Muscle layer of colon (tissue), 2 donors: Measurements from ENCODE around the gene FMNL2.
A peak's percentile ranks its signal among the peaks of the same experiment; 100 is the strongest.
"Not testable (repeated sequence)": the region's sequence is repeated elsewhere in the genome, so short reads cannot be mapped to it uniquely, and the experiment has no call there.

ENCODE experiments used
- H3K27ac ChIP-seq: one replicate; pipeline ENCODE4 v1.7.0; 2013; ENCODE audit warnings: low read depth, mild to moderate bottlenecking, low read length, moderate library complexity
- H3K27me3 ChIP-seq, 2 donors: one replicate each; pipeline ENCODE4 v1.7.0; 2013; ENCODE audit warnings: low read length in 2 of 2, mild to moderate bottlenecking in 2 of 2; ENCODE audit not compliant: insufficient read depth in 2 of 2, control insufficient read depth in 1 of 2
- H3K36me3 ChIP-seq: one replicate; pipeline ENCODE4 v1.7.0; 2013; ENCODE audit warnings: mild to moderate bottlenecking, low read length; ENCODE audit not compliant: insufficient read depth
- H3K4me1 ChIP-seq: one replicate; pipeline ENCODE4 v1.7.0; 2013; ENCODE audit warnings: mild to moderate bottlenecking, low read length; ENCODE audit not compliant: insufficient read depth
- H3K4me3 ChIP-seq, 2 donors: one replicate each; pipeline ENCODE4 v1.7.0; 2013; ENCODE audit warnings: low read length in 2 of 2, low read depth in 1 of 2, mild to moderate bottlenecking in 1 of 2, moderate library complexity in 1 of 2
- H3K9ac ChIP-seq: one replicate; pipeline ENCODE4 v1.7.0; 2013; ENCODE audit warnings: low read length
- H3K9me3 ChIP-seq: one replicate; pipeline ENCODE4 v1.7.0; 2013; ENCODE audit warnings: mild to moderate bottlenecking, low read length
- donor health status: abdominal sarcoma.
- donor health status: Adenocarcinoma of cecum.

Gene FMNL2

DNA sequence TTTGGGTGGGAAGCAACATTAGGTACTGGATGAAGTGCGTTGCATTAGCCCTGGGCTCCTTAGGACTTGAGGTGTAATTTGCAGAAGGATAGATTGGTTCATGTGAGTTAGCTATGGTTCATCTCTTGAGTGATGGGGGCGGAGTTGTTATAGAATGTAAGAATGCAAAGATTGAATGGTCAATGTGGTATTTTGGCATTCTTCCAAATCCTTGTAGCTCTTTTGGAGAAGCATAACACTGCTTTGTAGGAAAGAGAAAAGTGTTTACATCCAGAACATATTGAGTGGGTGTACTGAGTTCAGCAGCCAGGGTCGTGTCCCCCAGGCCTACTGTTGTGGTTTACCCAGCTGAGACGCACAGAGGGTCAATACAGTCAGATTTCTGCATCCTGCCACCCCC, 173.5 kb downstream of the FMNL2 start:
- no peaks in the 10 kb centered on the region for H3K27me3 ChIP-seq
- peaks cover 3% of the 10 kb centered on the region for H3K4me1 ChIP-seq
- H3K27ac ChIP-seq: no peak overlapping the region
- H3K36me3 ChIP-seq: no peaks in the 10 kb centered on the region
- no peak overlapping the region for H3K9ac ChIP-seq
- no peaks in the 10 kb centered on the region for H3K9me3 ChIP-seq
- no peak overlapping the region for H3K4me3 ChIP-seq

- Histone ChIP-seq H3K27ac (no peak overlapping the region), H3K4me1 (peaks cover 7% of the 10 kb centered on the region), H3K9me3 (no peaks in the 10 kb centered on the region), H3K9ac (no peak overlapping the region), H3K4me3 (no peak overlapping the region), H3K36me3 (no peaks in the 10 kb centered on the region), H3K27me3 (no peaks in the 10 kb centered on the region)
Measured at GRCh38 chr2:152509772-152510491, 175.0 kb downstream of the FMNL2 start.

DNA sequence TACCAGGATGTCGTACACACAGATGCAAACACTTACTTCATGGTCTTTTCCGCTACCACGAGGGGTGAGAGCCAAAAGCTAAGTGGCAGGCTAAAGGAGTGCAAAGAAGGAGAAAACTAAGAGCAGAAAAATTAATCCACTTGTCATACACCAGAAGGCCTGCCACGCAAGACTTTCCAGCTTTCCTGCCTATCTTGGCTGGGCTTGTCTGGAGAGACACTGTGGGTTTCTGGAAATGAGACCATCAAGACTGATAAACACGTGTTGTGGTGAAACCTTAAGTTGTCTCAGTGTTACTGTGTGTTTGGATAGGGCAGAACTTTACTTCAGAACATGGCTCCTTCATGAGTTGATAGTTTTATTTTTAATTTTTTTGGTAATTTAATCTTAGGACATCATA, 175.6 kb downstream of the FMNL2 start:
- H3K36me3 ChIP-seq: no peaks in the 10 kb centered on the region
- peaks cover 7% of the 10 kb centered on the region for H3K4me1 ChIP-seq
- H3K27me3 ChIP-seq: no peaks in the 10 kb centered on the region
- H3K9me3 ChIP-seq: no peaks in the 10 kb centered on the region
- no peak overlapping the region for H3K9ac ChIP-seq
- no peak overlapping the region for H3K4me3 ChIP-seq
- no peak overlapping the region for H3K27ac ChIP-seq

DNA sequence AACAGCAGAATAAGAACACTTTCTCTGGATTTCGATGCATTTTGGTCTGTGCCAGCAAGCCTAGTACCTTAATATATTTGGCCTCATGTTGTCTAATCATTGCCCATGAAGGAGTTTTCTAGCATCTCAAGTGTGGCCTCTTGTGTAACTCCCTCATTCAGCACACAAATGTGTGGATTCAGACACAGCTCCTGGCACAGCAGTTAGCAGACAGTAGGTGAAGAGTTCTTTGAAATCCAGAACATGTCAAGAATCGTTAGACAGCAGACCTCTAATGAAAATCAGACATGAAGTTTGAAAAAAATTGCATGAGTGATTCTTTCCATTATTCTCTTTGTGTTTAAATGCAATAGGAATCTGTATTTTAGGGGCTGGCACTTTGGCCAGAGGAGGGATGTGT, 177.0 kb downstream of the FMNL2 start:
- no peak overlapping the region for H3K27ac ChIP-seq
- H3K27me3 ChIP-seq: no peaks in the 10 kb centered on the region
- H3K9ac ChIP-seq: no peak overlapping the region
- no peaks in the 10 kb centered on the region for H3K9me3 ChIP-seq
- peaks cover 7% of the 10 kb centered on the region for H3K4me1 ChIP-seq
- no peak overlapping the region for H3K4me3 ChIP-seq
- no peaks in the 10 kb centered on the region for H3K36me3 ChIP-seq

- H3K27ac ChIP-seq: no peak overlapping the region
- peaks cover 7% of the 10 kb centered on the region for H3K4me1 ChIP-seq
Measured at GRCh38 chr2:152513029-152513428, 178.1 kb downstream of the FMNL2 start.

GRCh38 chr2:152513681-152514080, 178.7 kb downstream of the FMNL2 start:
- Histone ChIP-seq H3K36me3 (no peaks in the 10 kb centered on the region), H3K9ac (no peak overlapping the region), H3K4me1 (peaks cover 7% of the 10 kb centered on the region), H3K4me3 (no peak overlapping the region), H3K9me3 (no peaks in the 10 kb centered on the region), H3K27me3 (no peaks in the 10 kb centered on the region), H3K27ac (no peak overlapping the region)

More at GRCh38 chr2:152513029-152513428, 178.1 kb downstream of the FMNL2 start:
- H3K4me3 ChIP-seq: no peak overlapping the region
- H3K9me3 ChIP-seq: no peaks in the 10 kb centered on the region
- H3K9ac ChIP-seq: no peak overlapping the region
- no peaks in the 10 kb centered on the region for H3K27me3 ChIP-seq
- H3K36me3 ChIP-seq: no peaks in the 10 kb centered on the region

GRCh38 chr2:152518034-152518433, 183.1 kb downstream of the FMNL2 start:
- no peaks in the 10 kb centered on the region for H3K27me3 ChIP-seq
- H3K9ac ChIP-seq: no peak overlapping the region
- no peak overlapping the region for H3K4me3 ChIP-seq
- H3K4me1 ChIP-seq: peaks cover 14% of the 10 kb centered on the region
- H3K36me3 ChIP-seq: no peaks in the 10 kb centered on the region
- no peak overlapping the region for H3K27ac ChIP-seq
- no peaks in the 10 kb centered on the region for H3K9me3 ChIP-seq

DNA sequence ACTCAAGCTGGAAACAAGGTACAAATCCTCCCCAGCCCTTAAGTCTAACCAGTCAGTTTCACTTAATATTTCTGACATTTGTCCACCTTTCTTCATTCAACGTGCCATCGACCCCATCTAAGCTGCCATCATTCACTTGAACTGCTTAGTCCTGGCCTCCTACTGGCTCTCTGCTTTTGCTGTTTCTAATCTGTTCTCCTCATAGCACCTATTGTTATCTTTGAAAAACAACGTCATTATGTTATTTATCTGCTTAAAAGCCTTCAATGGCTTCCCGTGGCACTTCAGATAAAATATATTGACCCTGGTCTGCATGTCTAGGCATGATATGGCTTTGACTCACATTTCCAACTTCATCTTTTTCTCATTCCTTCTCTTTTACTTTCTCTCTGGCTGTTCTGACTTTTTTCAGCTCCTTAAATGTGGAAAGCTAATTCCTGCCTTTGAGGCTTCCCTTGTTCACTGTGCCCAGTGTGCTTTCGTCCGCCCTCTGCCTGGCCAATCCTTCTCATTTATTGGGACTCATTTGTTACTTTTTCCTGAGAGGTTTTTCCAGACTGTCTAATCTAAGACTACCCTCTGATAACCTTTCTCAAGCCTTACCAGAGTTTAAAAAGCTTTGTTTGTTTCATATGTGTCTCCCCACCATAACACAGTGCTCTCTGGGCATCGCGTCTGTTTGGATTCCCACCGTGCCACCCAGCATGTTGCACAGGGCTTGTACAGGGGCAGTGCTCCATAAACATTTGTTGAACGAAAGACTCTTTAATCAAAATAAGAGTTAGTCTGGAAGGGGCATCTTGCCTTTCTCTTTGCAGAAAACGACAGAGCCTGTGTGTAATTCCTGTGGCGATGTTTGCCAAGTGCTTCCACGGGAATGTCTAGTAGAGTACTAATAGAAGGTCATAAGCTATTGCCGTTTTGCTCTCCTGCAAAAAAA, 183.9 kb downstream of the FMNL2 start:
- H3K4me1 ChIP-seq: peaks cover 7% of the 10 kb centered on the region
- H3K27me3 ChIP-seq: no peaks in the 10 kb centered on the region
- H3K4me3 ChIP-seq: peak overlapping the region in 1 of 2 donors; percentile 6
- no peak overlapping the region for H3K27ac ChIP-seq
- no peaks in the 10 kb centered on the region for H3K9me3 ChIP-seq
- H3K9ac ChIP-seq: no peak overlapping the region
- no peaks in the 10 kb centered on the region for H3K36me3 ChIP-seq

DNA sequence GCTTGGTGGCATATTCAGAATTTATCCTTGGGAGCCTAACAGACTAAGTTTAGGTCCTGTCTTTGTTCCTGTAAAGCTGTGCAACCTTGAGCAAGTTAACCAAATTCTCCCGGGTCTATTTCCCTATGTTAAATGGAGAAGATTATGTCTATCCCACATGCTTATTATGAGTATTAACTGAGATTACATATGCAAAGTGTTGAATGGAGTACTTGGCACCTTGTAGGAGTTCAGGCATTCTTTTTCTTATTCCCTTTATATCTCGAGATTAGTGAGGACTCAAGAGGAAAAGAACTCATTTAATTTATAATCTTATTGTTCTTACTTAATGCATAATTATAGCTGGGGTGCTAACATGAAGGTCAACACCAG, 184.6 kb downstream of the FMNL2 start:
- no peaks in the 10 kb centered on the region for H3K9me3 ChIP-seq
- peak overlapping the region in 1 of 2 donors; percentile 6 for H3K4me3 ChIP-seq
- H3K4me1 ChIP-seq: peaks cover 7% of the 10 kb centered on the region
- H3K27me3 ChIP-seq: no peaks in the 10 kb centered on the region
- H3K27ac ChIP-seq: no peak overlapping the region
- H3K36me3 ChIP-seq: no peaks in the 10 kb centered on the region
- no peak overlapping the region for H3K9ac ChIP-seq

GRCh38 chr2:152520759-152521158, 185.8 kb downstream of the FMNL2 start:
- Histone ChIP-seq H3K9me3 (no peaks in the 10 kb centered on the region), H3K36me3 (no peaks in the 10 kb centered on the region), H3K4me1 (peaks cover 7% of the 10 kb centered on the region), H3K27me3 (no peaks in the 10 kb centered on the region), H3K4me3 (no peak overlapping the region), H3K9ac (no peak overlapping the region), H3K27ac (no peak overlapping the region)

DNA sequence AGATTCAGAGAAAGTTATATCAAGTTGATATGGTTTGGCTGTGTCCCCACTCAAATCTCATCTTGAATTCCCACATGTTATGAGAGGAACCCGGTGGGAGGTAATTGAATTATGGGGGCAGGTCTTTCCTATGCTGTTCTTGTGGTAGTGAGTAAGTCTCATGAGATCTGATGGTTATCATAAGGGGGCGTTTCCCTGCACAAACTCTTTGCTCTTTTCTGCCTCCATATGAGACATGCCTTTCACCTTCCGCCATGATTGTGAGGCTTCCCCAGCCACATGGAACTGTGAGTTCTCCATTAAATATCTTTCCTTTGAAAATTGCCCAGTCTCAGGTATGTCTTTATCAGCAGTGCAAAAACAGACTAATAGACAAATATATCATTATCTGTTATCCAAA, 187.5 kb downstream of the FMNL2 start:
- H3K36me3 ChIP-seq, H3K27me3 ChIP-seq, H3K9me3 ChIP-seq, H3K27ac ChIP-seq, H3K9ac ChIP-seq, H3K4me3 ChIP-seq, H3K4me1 ChIP-seq: not testable (repeated sequence)
